Naive B cell (primary cell): ENCODE results near the gene FMO1. TPM values are rescaled to one million over a fixed set of nuclear protein-coding genes. Genes with fewer than 3 reads are reported as not detected.
"Not testable (repeated sequence)": the region's sequence is repeated elsewhere in the genome, so short reads cannot be mapped to it uniquely, and the experiment has no call there.

ENCODE experiments used
- ATAC-seq, 2 donors: fragments of 150-1000 bp; cut with Tn5 transposase; 2 replicates each; pipeline ENCODE4 v1.10.0; 2021; ENCODE audit warnings: low read depth in 2 of 2, mild to moderate bottlenecking in 2 of 2, moderate library complexity in 2 of 2
- DNase-seq: peaks from one replicate; pipeline ENCODE4 v3.0.0; 2022
- H3K27ac Mint-ChIP-seq, 6 donors: one replicate each; pipeline ENCODE4 v1.8.0; 2020 to 2022; ENCODE audit warnings: mild to moderate bottlenecking in 6 of 6, mixed read lengths in 6 of 6, moderate library complexity in 5 of 6, inconsistent platforms in 2 of 6
- H3K27me3 Mint-ChIP-seq, 3 donors: one replicate each; pipeline ENCODE4 v1.8.0; 2021 to 2022; ENCODE audit warnings: mixed read lengths in 3 of 3, mild to moderate bottlenecking in 1 of 3
- H3K36me3 Mint-ChIP-seq, 2 donors: one replicate each; pipeline ENCODE4 v1.8.0; 2020 to 2022; ENCODE audit warnings: mixed read lengths in 2 of 2, inconsistent platforms in 1 of 2, mild to moderate bottlenecking in 1 of 2
- H3K4me1 Mint-ChIP-seq, 3 donors: one replicate each; pipeline ENCODE4 v1.8.0; 2020 to 2022; ENCODE audit warnings: mixed read lengths in 3 of 3, inconsistent platforms in 1 of 3, mild to moderate bottlenecking in 1 of 3, moderate library complexity in 1 of 3
- H3K4me3 Mint-ChIP-seq, 8 donors: one replicate each; pipeline ENCODE4 v1.8.0; 2020 to 2022; ENCODE audit warnings: mild to moderate bottlenecking in 8 of 8, mixed read lengths in 8 of 8, moderate library complexity in 8 of 8, inconsistent platforms in 2 of 8
- H3K9me3 Mint-ChIP-seq, 7 donors: one replicate each; pipeline ENCODE4 v1.8.0; 2020 to 2022; ENCODE audit warnings: mixed read lengths in 7 of 7, mild to moderate bottlenecking in 5 of 7, inconsistent platforms in 2 of 7, moderate library complexity in 1 of 7
- polyA plus RNA-seq, 6 donors: library from polyadenylated mRNA; unstranded; fragments of 300-500 nt; fragmentation: Illumina TruSeq; gene quantifications; one replicate each; pipeline ENCODE4 v1.2.3, GENCODE V29; 2021; ENCODE audit warnings: low read depth in 6 of 6

Gene FMO1
- polyA plus RNA-seq, 6 donors from 2014 or later: 0.84 to 5.6 (median 1.7) TPM

GRCh38 chr1:171267391-171267790 is 19.1 kb downstream of the FMO1 start:
- Mint-ChIP-seq H3K27me3 (peaks cover 0 to 29% (median 7%) of the 10 kb centered on the region in 3 donors), H3K36me3 (peaks cover 0 to 8% of the 10 kb centered on the region in 2 donors), H3K27ac (no peak overlapping the region), H3K4me3 (no peak overlapping the region), H3K9me3 (peaks cover 0 to 11% (median 4%) of the 10 kb centered on the region in 7 donors), H3K4me1 (peaks cover 0 to 5% (median 0%) of the 10 kb centered on the region in 3 donors)
- ATAC-seq (no peak), DNase-seq (no peak)

DNA sequence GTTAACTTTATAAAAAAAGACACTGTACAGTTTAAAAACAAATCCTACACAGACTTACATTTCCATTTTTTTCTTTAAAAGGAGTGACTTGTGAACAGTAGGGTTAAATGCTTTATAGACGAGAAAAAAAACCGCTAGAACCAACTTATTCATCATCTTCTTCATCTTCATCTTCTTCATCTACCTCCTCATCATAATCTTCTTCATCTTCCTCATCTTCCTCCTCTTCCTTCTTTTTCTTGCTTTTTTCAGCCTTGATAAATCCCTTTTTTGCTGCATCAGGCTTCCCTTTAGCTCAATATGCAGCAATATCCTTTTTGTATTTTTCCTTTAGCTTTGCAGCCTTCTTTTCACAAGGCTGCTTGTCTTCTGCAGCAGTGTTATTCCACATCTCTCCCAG is 22.5 kb downstream of the FMO1 start:
- peaks cover 0 to 8% of the 10 kb centered on the region in 2 donors for H3K36me3 Mint-ChIP-seq
- H3K4me3 Mint-ChIP-seq: no peak overlapping the region
- H3K4me1 Mint-ChIP-seq: peaks cover 0 to 5% (median 0%) of the 10 kb centered on the region in 3 donors
- H3K9me3 Mint-ChIP-seq: peaks cover 0 to 11% (median 4%) of the 10 kb centered on the region in 7 donors
- DNase-seq (no peak), ATAC-seq (no peak)
- H3K27me3 Mint-ChIP-seq: peaks cover 8 to 29% (median 13%) of the 10 kb centered on the region in 3 donors
- H3K27ac Mint-ChIP-seq: peak overlapping the region in 1 of 6 donors; percentile 52

DNA sequence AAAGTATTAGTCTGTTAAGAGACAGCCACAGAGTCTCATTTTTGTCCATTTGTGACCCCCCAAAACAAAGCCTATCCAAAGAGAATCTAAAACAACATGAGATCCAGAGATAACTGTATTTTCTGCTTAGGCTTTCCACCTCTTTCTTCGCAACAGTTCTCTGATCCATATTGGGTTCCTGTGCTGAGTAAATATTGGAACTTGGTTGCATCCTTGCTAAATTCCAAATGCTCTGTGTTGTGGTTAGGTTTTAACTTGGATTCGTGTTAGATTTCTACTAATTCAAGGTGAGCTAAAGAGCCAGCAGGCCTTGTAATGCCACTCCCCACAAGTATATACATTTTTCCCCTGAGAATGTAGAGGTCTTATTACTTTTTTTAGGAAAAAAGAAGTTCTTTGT is 29.2 kb downstream of the FMO1 start:
- ATAC-seq (no peak), DNase-seq (no peak)
- Mint-ChIP-seq H3K27ac (no peak overlapping the region), H3K4me1 (peaks cover 10 to 27% (median 23%) of the 10 kb centered on the region in 3 donors), H3K9me3 (peaks cover 0 to 2% (median 0%) of the 10 kb centered on the region in 7 donors), H3K27me3 (peaks cover 0 to 8% (median 6%) of the 10 kb centered on the region in 3 donors), H3K36me3 (no peaks in the 10 kb centered on the region), H3K4me3 (no peak overlapping the region)

GRCh38 chr1:171279234-171279633 is 30.9 kb downstream of the FMO1 start:
- Mint-ChIP-seq H3K9me3 (peaks cover 0 to 2% (median 0%) of the 10 kb centered on the region in 7 donors), H3K27ac (peak overlapping the region in 5 of 6 donors; percentile 74 to 98 (median 86)), H3K36me3 (no peaks in the 10 kb centered on the region), H3K4me1 (peaks cover 10 to 29% (median 27%) of the 10 kb centered on the region in 3 donors), H3K4me3 (peak overlapping the region; percentile 8 to 82 (median 72)), H3K27me3 (no peaks in the 10 kb centered on the region)
- ATAC-seq (peak in 1 of 2 donors; percentile 27), DNase-seq (no peak)

DNA sequence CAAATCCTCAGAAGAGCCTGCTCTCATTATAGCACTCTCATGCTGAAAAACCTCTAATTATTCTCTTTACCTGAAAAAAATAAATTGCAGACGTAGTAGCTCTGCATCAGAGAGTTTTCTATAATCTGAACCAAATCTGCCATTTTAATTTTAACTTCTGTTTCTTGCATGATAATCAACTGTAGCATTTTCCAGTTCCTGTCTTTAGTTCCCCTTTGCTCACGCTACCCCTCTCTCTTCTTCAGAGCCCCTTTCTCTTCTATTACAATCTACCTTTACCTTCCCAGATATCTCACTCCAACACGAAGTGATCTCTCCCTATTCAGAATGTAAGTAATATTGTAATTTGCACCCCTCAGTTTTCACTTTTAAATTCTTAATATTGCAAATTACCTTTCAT is 31.4 kb downstream of the FMO1 start:
- Mint-ChIP-seq H3K9me3 (peaks cover 0 to 2% (median 0%) of the 10 kb centered on the region in 7 donors), H3K27ac (peak overlapping the region; percentile 8 to 98 (median 85)), H3K4me3 (peak overlapping the region; percentile 8 to 82 (median 65)), H3K4me1 (peaks cover 10 to 29% (median 27%) of the 10 kb centered on the region in 3 donors), H3K36me3 (no peaks in the 10 kb centered on the region), H3K27me3 (no peaks in the 10 kb centered on the region)
- ATAC-seq (peak; percentile 57 to 77), DNase-seq (peak; percentile 7)

DNA sequence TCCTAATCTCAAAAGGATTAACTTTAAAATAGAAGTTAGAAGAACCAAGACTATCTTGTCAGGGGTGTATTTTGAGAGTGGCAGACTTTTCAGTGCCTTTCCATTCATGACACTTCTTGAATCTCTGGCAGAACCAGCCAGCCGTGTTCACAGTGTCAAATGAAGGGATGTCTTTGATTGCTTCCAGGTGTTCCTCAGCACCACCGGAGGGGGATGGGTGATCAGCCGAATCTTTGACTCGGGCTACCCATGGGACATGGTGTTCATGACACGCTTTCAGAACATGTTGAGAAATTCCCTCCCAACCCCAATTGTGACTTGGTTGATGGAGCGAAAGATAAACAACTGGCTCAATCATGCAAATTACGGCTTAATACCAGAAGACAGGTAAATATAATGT is 32.3 kb downstream of the FMO1 start:
- Mint-ChIP-seq H3K36me3 (no peaks in the 10 kb centered on the region), H3K9me3 (peaks cover 0 to 2% (median 0%) of the 10 kb centered on the region in 7 donors), H3K4me1 (peaks cover 10 to 34% (median 27%) of the 10 kb centered on the region in 3 donors), H3K27me3 (no peaks in the 10 kb centered on the region), H3K4me3 (peak overlapping the region in 4 of 8 donors; percentile 20 to 65 (median 33)), H3K27ac (peak overlapping the region in 4 of 6 donors; percentile 15 to 88 (median 43))
- ATAC-seq (peak; percentile 18 to 45), DNase-seq (no peak)

DNA sequence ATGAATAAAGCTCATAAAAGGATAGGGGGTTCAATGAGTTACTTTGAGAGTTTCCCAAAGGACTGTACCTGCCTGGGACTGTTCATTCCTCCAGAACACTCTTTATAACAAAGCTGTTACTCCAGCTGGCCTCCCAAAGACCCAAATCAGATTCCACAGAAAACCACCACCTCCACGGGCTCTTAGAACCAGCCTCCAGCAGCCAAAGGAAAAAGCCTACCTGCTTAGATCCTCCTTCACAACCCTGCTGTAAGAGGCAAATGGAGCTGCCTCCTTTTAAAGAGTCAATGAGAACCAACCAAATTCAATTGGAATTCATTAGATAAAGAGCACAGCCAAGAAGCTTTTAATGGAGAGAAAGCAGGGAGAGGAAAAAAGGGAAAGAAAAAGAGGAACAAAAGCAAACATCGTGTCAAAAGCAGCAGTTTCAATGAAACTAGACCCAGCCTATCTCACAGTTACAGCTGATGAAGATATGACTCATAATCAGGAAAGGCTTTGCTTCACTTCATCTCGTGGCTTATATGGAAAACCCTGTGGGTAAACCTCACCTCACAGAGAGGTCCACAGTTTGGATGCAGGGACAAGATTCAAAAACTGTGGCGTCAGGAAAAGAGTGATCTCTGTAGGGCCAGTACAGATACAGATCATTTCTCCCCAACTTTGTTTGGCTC is 37.9 kb downstream of the FMO1 start:
- no peak for ATAC-seq
- no peak overlapping the region for H3K4me3 Mint-ChIP-seq
- H3K36me3 Mint-ChIP-seq: no peaks in the 10 kb centered on the region
- peaks cover 4 to 35% (median 8%) of the 10 kb centered on the region in 3 donors for H3K4me1 Mint-ChIP-seq
- no peaks in the 10 kb centered on the region for H3K27me3 Mint-ChIP-seq
- peak overlapping the region in 2 of 6 donors; percentile 10 to 43 for H3K27ac Mint-ChIP-seq
- no peaks in the 10 kb centered on the region for H3K9me3 Mint-ChIP-seq
- DNase-seq: no peak

DNA sequence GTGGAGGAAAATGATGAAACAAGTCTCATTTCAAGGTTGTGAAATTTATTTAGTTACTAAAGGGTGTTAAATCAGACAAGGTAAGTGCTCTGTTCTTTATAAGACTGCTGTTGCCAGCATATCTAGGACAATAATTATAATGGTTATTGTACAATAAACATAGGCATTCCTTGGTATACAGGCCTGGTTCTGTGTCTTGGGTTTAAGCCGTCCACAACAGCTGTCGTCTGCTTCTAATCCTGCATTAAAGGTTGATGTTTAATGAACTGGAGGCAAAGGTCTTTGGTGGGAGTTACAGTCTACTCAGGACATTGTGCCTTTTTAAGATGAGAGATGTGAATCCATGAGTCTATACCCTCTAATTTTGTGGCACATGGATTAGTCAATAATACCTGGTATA is 42.3 kb downstream of the FMO1 start:
- no peak overlapping the region for H3K27ac Mint-ChIP-seq
- H3K4me3 Mint-ChIP-seq: no peak overlapping the region

GRCh38 chr1:171292799-171293198 is 44.5 kb downstream of the FMO1 start:
- Mint-ChIP-seq H3K36me3 (peaks cover 0 to 2% of the 10 kb centered on the region in 2 donors), H3K4me1 (no peaks in the 10 kb centered on the region), H3K27me3 (peaks cover 12 to 15% (median 15%) of the 10 kb centered on the region in 3 donors), H3K4me3 (no peak overlapping the region), H3K27ac (no peak overlapping the region), H3K9me3 (peaks cover 0 to 3% (median 2%) of the 10 kb centered on the region in 7 donors)
- ATAC-seq: no peak
- DNase-seq: no peak

More for the DNA sequence above, 42.3 kb downstream of the FMO1 start:
- no peaks in the 10 kb centered on the region for H3K9me3 Mint-ChIP-seq
- DNase-seq: no peak
- no peak for ATAC-seq
- H3K36me3 Mint-ChIP-seq: no peaks in the 10 kb centered on the region
- H3K4me1 Mint-ChIP-seq: peaks cover 2 to 17% (median 4%) of the 10 kb centered on the region in 3 donors
- peaks cover 6 to 15% (median 13%) of the 10 kb centered on the region in 3 donors for H3K27me3 Mint-ChIP-seq

- peaks cover 6 to 28% (median 22%) of the 10 kb centered on the region in 7 donors for H3K9me3 Mint-ChIP-seq
- not testable (repeated sequence) for ATAC-seq, H3K4me1 Mint-ChIP-seq, DNase-seq, H3K27ac Mint-ChIP-seq, H3K4me3 Mint-ChIP-seq
- H3K36me3 Mint-ChIP-seq: peaks cover 4 to 19% of the 10 kb centered on the region in 2 donors
- H3K27me3 Mint-ChIP-seq: peaks cover 15 to 21% (median 17%) of the 10 kb centered on the region in 3 donors
Observed at GRCh38 chr1:171295383-171295782, 47.1 kb downstream of the FMO1 start.

DNA sequence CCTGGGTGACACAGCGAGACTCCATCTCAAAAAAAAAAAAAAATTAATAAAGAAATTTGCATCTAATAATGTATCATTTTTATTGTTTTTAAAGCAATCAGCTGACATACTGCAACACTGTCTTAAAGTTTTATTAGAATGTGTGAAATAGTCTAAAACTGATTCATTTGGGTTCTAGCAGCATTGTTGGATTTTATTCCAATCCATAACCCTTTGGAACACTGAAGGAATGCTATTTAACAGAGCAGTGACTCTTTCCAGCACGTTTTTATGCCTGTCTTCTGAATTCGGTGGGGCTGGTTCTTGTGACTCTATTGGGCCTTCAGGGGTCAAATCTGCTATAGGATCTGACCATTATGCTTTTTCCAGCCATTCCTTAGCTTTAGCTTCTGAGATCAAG is 47.5 kb downstream of the FMO1 start:
- Mint-ChIP-seq H3K27me3 (peaks cover 15 to 21% (median 17%) of the 10 kb centered on the region in 3 donors), H3K9me3 (peaks cover 6 to 32% (median 26%) of the 10 kb centered on the region in 7 donors), H3K4me3 (no peak overlapping the region), H3K36me3 (peaks cover 5 to 21% of the 10 kb centered on the region in 2 donors), H3K4me1 (no peaks in the 10 kb centered on the region), H3K27ac (no peak overlapping the region)
- DNase-seq (no peak), ATAC-seq (no peak)

- ATAC-seq (no peak), DNase-seq (no peak)
- Mint-ChIP-seq H3K4me3 (peak overlapping the region in 1 of 8 donors; percentile 35), H3K27ac (no peak overlapping the region), H3K27me3 (peaks cover 17 to 25% (median 18%) of the 10 kb centered on the region in 3 donors), H3K36me3 (peaks cover 15 to 32% of the 10 kb centered on the region in 2 donors), H3K4me1 (no peaks in the 10 kb centered on the region), H3K9me3 (peaks cover 11 to 43% (median 37%) of the 10 kb centered on the region in 7 donors)
Observed at GRCh38 chr1:171296897-171297296, 48.6 kb downstream of the FMO1 start.

DNA sequence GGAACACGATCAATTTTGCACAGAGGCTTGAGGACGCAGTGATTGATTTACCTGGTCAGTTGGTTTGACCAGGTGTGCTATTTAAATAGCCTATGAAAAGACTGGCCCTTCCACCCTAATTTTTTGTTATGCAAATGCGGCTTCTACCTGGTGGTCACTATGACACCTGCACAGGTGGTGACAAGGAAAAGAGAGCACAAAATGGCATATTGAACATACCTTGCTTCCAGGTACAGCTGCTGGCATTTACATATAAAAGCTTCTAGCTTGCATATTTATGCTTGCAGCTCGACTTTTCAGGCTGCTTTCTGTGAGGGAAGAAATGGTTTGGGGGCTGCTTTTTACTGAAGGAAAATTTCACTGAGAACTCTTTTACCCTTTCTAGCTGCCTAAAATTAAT is 50.4 kb downstream of the FMO1 start:
- no peak overlapping the region for H3K4me3 Mint-ChIP-seq
- peaks cover 20 to 59% (median 47%) of the 10 kb centered on the region in 7 donors for H3K9me3 Mint-ChIP-seq
- H3K36me3 Mint-ChIP-seq: peaks cover 17 to 43% of the 10 kb centered on the region in 2 donors
- H3K4me1 Mint-ChIP-seq: no peaks in the 10 kb centered on the region
- H3K27me3 Mint-ChIP-seq: peaks cover 10 to 29% (median 12%) of the 10 kb centered on the region in 3 donors
- no peak overlapping the region for H3K27ac Mint-ChIP-seq
- ATAC-seq (no peak), DNase-seq (no peak)

GRCh38 chr1:171299342-171299741 is 51.0 kb downstream of the FMO1 start:
- ATAC-seq (no peak), DNase-seq (no peak)
- Mint-ChIP-seq H3K4me3 (no peak overlapping the region), H3K27me3 (peaks cover 10 to 29% (median 10%) of the 10 kb centered on the region in 3 donors), H3K27ac (no peak overlapping the region), H3K9me3 (peaks cover 20 to 64% (median 47%) of the 10 kb centered on the region in 7 donors), H3K4me1 (no peaks in the 10 kb centered on the region), H3K36me3 (peaks cover 17 to 45% of the 10 kb centered on the region in 2 donors)
